Measurements from ENCODE around the gene ACAP2. TPM values are rescaled to one million over a fixed set of nuclear protein-coding genes. Genes with fewer than 3 reads are reported as not detected.

ACAP2 gene
- total and polyA plus RNA-seq, 4 donors, result 4.5 to 28.5 (median 23.3) TPM

- Histone ChIP-seq H3K9me3 (ENCODE audit: control insufficient read depth in 4 of 4, low read length in 3 of 4) (no peaks in the 10 kb centered on the region), H3K27me3 (ENCODE audit: control insufficient read depth in 4 of 4, insufficient read depth in 4 of 4, low read length in 3 of 4) (no peaks in the 10 kb centered on the region), H3K4me3 (ENCODE audit: low read depth in 1 of 3, low read length in 3 of 3) (no peak overlapping the region), H3K27ac (ENCODE audit: low read depth in 1 of 2, low read length in 2 of 2) (no peak overlapping the region), H3K9ac (ENCODE audit: low read depth in 1 of 2, low read length in 2 of 2) (no peak overlapping the region), H3K4me1 (ENCODE audit: control insufficient read depth in 4 of 4, insufficient read depth in 4 of 4, low read length in 3 of 4) (peaks cover 0 to 9% (median 4%) of the 10 kb centered on the region in 4 donors), H3K36me3 (ENCODE audit: control insufficient read depth in 4 of 4, insufficient read depth in 3 of 4, low read depth in 1 of 4, low read length in 3 of 4) (no peaks in the 10 kb centered on the region)
- DNase-seq (ENCODE audit: low spot score), result no peak
- WGBS, result 97% methylated on average over 16 of the region's 16 CpGs
- TF ChIP-seq FOXA1 (IDR thresholded peaks at IDR 0.05) (no peak), FOXA2 (IDR thresholded peaks at IDR 0.05) (no peak), JUND (IDR thresholded peaks at IDR 0.05) (no peak), GABPA (IDR thresholded peaks at IDR 0.05 in 1 of 2, conservative IDR thresholded peaks at IDR 0.05 in 1 of 2) (no peak), ATF3 (IDR thresholded peaks at IDR 0.05) (no peak), SP1 (IDR thresholded peaks at IDR 0.05) (no peak), HNF4G (IDR thresholded peaks at IDR 0.05) (no peak), TAF1 (conservative IDR thresholded peaks at IDR 0.05) (no peak), MAX (IDR thresholded peaks at IDR 0.05) (no peak)
These were observed 188.2 kb downstream of the ACAP2 start for GRCh38 chr3:195254454-195255175.

GRCh38 chr3:195253923-195254432 lies 188.8 kb downstream of the ACAP2 start:
- H3K27me3 ChIP-seq (ENCODE audit: control insufficient read depth in 4 of 4, insufficient read depth in 4 of 4, low read length in 3 of 4), result no peaks in the 10 kb centered on the region
- H3K27ac ChIP-seq (ENCODE audit: low read depth in 1 of 2, low read length in 2 of 2), result no peak overlapping the region
- H3K4me1 ChIP-seq (ENCODE audit: control insufficient read depth in 4 of 4, insufficient read depth in 4 of 4, low read length in 3 of 4), result peaks cover 0 to 3% (median under 1%) of the 10 kb centered on the region in 4 donors
- no peak overlapping the region for H3K9ac ChIP-seq (ENCODE audit: low read depth in 1 of 2, low read length in 2 of 2)
- no peak for TF ChIP-seq TAF1 (conservative IDR thresholded peaks at IDR 0.05)
- no peak for TF ChIP-seq ATF3 (IDR thresholded peaks at IDR 0.05)
- H3K36me3 ChIP-seq (ENCODE audit: control insufficient read depth in 4 of 4, insufficient read depth in 3 of 4, low read depth in 1 of 4, low read length in 3 of 4), result no peaks in the 10 kb centered on the region
- no peaks in the 10 kb centered on the region for H3K9me3 ChIP-seq (ENCODE audit: control insufficient read depth in 4 of 4, low read length in 3 of 4)
- WGBS, result 96% methylated on average over 10 of the region's 10 CpGs
- H3K4me3 ChIP-seq (ENCODE audit: low read depth in 1 of 3, low read length in 3 of 3), result no peak overlapping the region
- no peak for DNase-seq (ENCODE audit: low spot score)

- no peak for DNase-seq (ENCODE audit: low spot score)
- no peak overlapping the region for H3K27ac ChIP-seq (ENCODE audit: low read depth in 1 of 2, low read length in 2 of 2)
These were observed 191.3 kb downstream of the ACAP2 start for GRCh38 chr3:195251336-195252065.

More at GRCh38 chr3:195251336-195252065, 191.3 kb downstream of the ACAP2 start:
- TF ChIP-seq FOXA2 (IDR thresholded peaks at IDR 0.05) (no peak), ZBTB33 (IDR thresholded peaks at IDR 0.05) (no peak), RAD21 (IDR thresholded peaks at IDR 0.05) (no peak), HNF4A (conservative IDR thresholded peaks at IDR 0.05) (no peak), YY1 (IDR thresholded peaks at IDR 0.05) (no peak)
- Histone ChIP-seq H3K4me1 (ENCODE audit: control insufficient read depth in 4 of 4, insufficient read depth in 4 of 4, low read length in 3 of 4) (no peaks in the 10 kb centered on the region), H3K9me3 (ENCODE audit: control insufficient read depth in 4 of 4, low read length in 3 of 4) (no peaks in the 10 kb centered on the region), H3K36me3 (ENCODE audit: control insufficient read depth in 4 of 4, insufficient read depth in 3 of 4, low read depth in 1 of 4, low read length in 3 of 4) (no peaks in the 10 kb centered on the region), H3K9ac (ENCODE audit: low read depth in 1 of 2, low read length in 2 of 2) (no peak overlapping the region), H3K27me3 (ENCODE audit: control insufficient read depth in 4 of 4, insufficient read depth in 4 of 4, low read length in 3 of 4) (no peaks in the 10 kb centered on the region), H3K4me3 (ENCODE audit: low read depth in 1 of 3, low read length in 3 of 3) (no peak overlapping the region)
- WGBS, result 93% methylated on average over 14 of the region's 14 CpGs

All from liver (tissue), 9 donors.